WERI-Rb-1 (cell line): Measurements from ENCODE around the gene USP49.

ENCODE experiments used
- DNase-seq: peaks from one replicate; pipeline ENCODE4 v3.0.0-alpha.2; 2020
- H3K27ac ChIP-seq: fragments of 250-450 bp; sonication (Bioruptor Pico); 2 replicates; pipeline ENCODE4 v1.5.1; 2020; ENCODE audit warnings: mild to moderate bottlenecking, moderate library complexity
- H3K27me3 ChIP-seq: fragments of 250-450 bp; sonication (Bioruptor Pico); 2 replicates; pipeline ENCODE4 v1.5.1; 2021; ENCODE audit warnings: mild to moderate bottlenecking, low read depth, moderate library complexity; ENCODE audit not compliant: insufficient read depth, severe bottlenecking
- H3K36me3 ChIP-seq: fragments of 250-450 bp; sonication (Bioruptor Pico); 2 replicates; pipeline ENCODE4 v1.5.1; 2020; ENCODE audit warnings: mild to moderate bottlenecking, moderate library complexity
- H3K4me3 ChIP-seq: 2 replicates; pipeline ENCODE4 v1.5.1; 2011; ENCODE audit warnings: low read depth, mild to moderate bottlenecking, control low read depth, low read length
- H3K9me3 ChIP-seq: fragments of 250-450 bp; sonication (Bioruptor Pico); 2 replicates; pipeline ENCODE4 v1.5.1; 2021; ENCODE audit warnings: mild to moderate bottlenecking, moderate library complexity; ENCODE audit not compliant: severe bottlenecking
- TF ChIP-seq, protein P1 (sequence below): IDR thresholded peaks from 2 replicates; pipeline ENCODE4 v1.5.1; 2011; ENCODE audit warnings: low read depth, mild to moderate bottlenecking, control low read depth, inconsistent platforms, low read length

Gene USP49

DNA sequence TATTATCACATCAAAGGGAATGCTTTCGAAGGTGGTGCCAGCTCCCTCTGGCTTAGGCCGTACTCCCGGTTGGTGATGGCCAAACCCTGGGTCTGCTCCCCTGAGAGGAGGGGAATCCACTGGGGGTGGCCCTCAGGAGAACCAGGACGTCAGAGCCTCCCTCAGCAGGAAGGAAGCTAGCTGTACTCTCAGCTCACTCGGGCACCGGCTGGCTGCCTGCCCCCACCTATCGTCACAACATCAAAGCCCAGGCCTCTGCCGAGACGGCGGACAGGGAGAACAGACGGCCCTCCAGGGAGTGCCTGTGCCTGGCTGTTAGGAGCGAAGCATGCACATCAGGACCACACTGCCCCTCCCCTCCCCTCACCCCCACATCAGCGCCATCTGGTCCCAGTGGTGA is 138.8 kb downstream of the USP49 start:
- Histone ChIP-seq H3K36me3 (no peaks in the 10 kb centered on the region), H3K9me3 (no peaks in the 10 kb centered on the region), H3K27me3 (no peaks in the 10 kb centered on the region), H3K27ac (no peak overlapping the region), H3K4me3 (no peak overlapping the region)
- DNase-seq, result no peak
- TF ChIP-seq, protein P1, sequence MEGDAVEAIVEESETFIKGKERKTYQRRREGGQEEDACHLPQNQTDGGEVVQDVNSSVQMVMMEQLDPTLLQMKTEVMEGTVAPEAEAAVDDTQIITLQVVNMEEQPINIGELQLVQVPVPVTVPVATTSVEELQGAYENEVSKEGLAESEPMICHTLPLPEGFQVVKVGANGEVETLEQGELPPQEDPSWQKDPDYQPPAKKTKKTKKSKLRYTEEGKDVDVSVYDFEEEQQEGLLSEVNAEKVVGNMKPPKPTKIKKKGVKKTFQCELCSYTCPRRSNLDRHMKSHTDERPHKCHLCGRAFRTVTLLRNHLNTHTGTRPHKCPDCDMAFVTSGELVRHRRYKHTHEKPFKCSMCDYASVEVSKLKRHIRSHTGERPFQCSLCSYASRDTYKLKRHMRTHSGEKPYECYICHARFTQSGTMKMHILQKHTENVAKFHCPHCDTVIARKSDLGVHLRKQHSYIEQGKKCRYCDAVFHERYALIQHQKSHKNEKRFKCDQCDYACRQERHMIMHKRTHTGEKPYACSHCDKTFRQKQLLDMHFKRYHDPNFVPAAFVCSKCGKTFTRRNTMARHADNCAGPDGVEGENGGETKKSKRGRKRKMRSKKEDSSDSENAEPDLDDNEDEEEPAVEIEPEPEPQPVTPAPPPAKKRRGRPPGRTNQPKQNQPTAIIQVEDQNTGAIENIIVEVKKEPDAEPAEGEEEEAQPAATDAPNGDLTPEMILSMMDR, result no peak

DNA sequence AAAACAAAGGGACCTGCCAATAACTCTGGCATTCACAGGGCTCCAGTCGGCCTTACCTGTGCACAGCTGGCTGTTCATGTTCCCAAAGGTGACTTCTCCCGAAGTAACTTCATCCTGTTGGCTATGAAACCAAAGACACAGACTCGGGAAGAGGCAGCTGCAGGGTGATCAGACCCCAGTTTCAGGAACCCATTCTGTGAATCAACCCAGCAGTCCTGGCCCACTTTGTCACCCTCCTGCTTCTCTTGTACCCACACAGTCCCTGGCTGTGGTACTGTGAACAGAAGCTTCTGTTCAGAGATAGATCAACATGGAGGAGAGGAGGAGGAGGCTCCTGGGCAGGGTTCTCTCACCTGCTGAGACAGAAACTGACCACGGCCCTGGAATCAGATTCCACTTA is 139.3 kb downstream of the USP49 start:
- Histone ChIP-seq H3K27me3 (no peaks in the 10 kb centered on the region), H3K9me3 (no peaks in the 10 kb centered on the region), H3K36me3 (no peaks in the 10 kb centered on the region), H3K4me3 (no peak overlapping the region), H3K27ac (no peak overlapping the region)
- DNase-seq, result no peak
- TF ChIP-seq, protein P1, result no peak

DNA sequence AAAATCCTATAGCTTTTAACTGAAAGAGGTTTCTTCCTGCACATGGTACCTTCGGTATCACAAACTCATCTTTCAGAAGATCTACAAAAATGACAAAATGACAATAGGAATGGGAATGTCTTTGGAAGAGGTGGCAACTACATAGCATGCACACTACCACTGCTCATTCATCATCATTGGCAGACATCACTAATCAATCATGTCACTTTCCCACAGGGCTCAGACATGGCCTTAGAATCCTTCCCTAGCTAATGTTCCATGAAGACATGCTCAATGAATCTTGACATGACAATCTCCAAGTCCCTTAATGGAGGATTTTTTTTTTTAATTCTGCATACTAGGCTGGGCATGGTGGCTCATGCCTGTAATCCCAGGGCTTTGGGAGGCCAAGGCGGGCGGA is 144.8 kb downstream of the USP49 start:
- Histone ChIP-seq H3K9me3 (no peaks in the 10 kb centered on the region), H3K36me3 (no peaks in the 10 kb centered on the region), H3K27me3 (no peaks in the 10 kb centered on the region), H3K4me3 (no peak overlapping the region), H3K27ac (no peak overlapping the region)
- TF ChIP-seq, protein P1, result no peak
- peak; percentile 51 for DNase-seq

DNA sequence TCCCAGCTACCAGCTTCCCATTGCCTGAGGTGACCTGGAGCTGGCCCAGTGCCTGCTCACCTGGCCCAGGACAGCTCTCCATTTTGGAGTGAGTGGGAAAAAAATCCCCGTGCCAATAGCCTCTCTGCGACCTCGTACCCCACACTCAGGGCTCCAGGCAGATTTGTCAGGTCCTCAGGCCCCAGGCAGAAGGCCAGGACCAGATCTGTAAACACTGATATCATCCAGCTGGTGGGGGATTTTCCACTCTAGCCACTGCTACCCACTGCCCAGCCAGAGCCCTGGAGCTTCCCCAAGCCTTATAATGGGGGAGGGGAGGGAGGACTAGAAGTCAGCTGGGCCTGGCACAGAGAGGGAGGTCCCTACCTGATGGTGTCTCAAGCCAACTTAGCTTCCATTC is 146.6 kb downstream of the USP49 start:
- no peaks in the 10 kb centered on the region for H3K36me3 ChIP-seq
- H3K9me3 ChIP-seq, result no peaks in the 10 kb centered on the region
- no peak for DNase-seq
- H3K27ac ChIP-seq, result no peak overlapping the region
- no peaks in the 10 kb centered on the region for H3K27me3 ChIP-seq
- TF ChIP-seq, protein P1, result no peak
- H3K4me3 ChIP-seq, result no peak overlapping the region

DNA sequence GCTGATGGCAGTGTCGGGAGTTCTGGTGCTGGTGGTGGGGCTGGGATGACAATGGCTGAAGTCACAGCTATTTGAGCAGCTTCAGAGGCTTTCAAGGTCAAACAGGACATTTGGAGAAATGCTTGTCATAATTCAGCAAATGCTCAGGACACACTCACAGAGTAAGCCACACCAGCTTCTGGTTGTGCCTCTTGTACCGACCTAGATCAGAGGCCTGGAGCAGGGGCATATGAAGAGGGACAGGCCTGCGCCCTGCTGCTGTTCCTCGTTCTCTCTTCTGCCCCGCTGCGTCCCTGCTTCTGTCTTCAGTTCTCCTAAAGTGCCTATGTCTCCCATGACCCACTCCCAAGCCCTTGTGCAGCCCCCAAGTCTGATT is 147.1 kb downstream of the USP49 start:
- Histone ChIP-seq H3K36me3 (no peaks in the 10 kb centered on the region), H3K27ac (no peak overlapping the region), H3K27me3 (no peaks in the 10 kb centered on the region), H3K4me3 (no peak overlapping the region), H3K9me3 (no peaks in the 10 kb centered on the region)
- DNase-seq, result no peak
- TF ChIP-seq, protein P1, result no peak

DNA sequence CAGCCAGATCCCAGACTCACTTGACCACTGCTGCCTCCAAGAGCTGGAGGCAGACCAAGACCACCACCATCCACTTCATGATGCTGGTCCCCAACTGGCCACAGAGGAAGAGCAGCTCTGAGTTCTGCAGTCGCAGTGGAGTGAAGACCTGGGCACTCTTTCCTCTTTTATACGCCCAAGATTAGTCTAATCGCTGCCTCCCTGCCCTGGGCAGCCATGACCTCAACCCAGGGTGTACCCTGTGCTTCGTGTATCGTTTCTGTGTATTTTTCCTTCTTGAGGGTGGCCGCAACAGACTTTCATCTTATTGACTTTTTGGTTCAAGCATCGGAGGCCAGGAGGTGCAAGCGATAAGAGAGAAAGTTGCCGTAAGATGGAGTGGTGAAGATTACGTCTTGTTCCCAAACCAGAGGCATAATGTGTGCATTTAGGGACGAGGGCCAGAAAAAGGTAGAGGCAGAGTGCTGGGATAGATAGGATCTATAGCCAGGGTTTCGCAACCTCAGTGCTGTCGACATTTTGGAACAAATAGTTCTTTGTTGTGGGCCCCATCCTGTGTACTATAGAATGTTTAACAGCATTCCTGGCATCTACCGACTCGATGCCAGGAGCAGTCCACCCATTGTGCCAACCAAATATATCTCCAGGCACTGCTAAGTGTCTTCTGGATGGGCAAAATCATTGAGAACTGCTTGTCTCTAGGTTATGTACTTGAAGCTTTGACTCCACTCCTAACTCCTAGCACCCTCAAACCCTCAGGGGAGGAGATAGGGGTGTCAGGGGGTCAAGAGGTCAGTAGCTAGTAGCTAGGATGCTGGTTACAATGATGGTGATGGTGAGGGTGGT is 147.7 kb downstream of the USP49 start, which contains the start of gene PGC:
Gene PGC (minus strand): TSS at position 142 of the 846 bp plus-strand sequence. CDS start 63 bp downstream, at position 79.
- no peak for DNase-seq
- TF ChIP-seq, protein P1, result no peak
- no peak within 1 kb of the TSS for H3K27ac ChIP-seq
- no peaks in the 10 kb centered on the region for H3K27me3 ChIP-seq
- no peaks in the 10 kb centered on the region for H3K9me3 ChIP-seq
- H3K4me3 ChIP-seq, result no peak within 1 kb of the TSS
- H3K36me3 ChIP-seq, result no peaks in the 10 kb centered on the region
